SK-MEL-5 (cell line): Measurements from ENCODE around the gene OTOS. TPM values are rescaled to one million over a fixed set of nuclear protein-coding genes. Genes with fewer than 3 reads are reported as not detected.

ENCODE experiments used
- DNase-seq: peaks from one replicate; pipeline ENCODE4 v3.0.0-alpha.2; 2016; ENCODE audit warnings: low read depth, low spot score
- in situ Hi-C: cut with HindIII; loops from 2 replicates; pipeline ENCODE4 v1.10.0; 2016; ENCODE audit warnings: low sequenced_read_pairs, high pct_unique_total_duplicates, low pct_unique_long_range_greater_than_20kb
- total RNA-seq: library from RNA; depleted of rRNA; stranded (reverse); fragments of >200 nt; shearing (Covaris generic); gene quantifications from 2 replicates; pipeline ENCODE4 v1.2.3, GENCODE V29; 2014

OTOS gene
- total RNA-seq, 1 experiment from 2014 or later: not detected

- in situ Hi-C loops: no loop called here
- DNase-seq: peak; percentile 73
These were observed 8.4 kb downstream of the OTOS start for GRCh38 chr2:240131941-240132650.

DNA sequence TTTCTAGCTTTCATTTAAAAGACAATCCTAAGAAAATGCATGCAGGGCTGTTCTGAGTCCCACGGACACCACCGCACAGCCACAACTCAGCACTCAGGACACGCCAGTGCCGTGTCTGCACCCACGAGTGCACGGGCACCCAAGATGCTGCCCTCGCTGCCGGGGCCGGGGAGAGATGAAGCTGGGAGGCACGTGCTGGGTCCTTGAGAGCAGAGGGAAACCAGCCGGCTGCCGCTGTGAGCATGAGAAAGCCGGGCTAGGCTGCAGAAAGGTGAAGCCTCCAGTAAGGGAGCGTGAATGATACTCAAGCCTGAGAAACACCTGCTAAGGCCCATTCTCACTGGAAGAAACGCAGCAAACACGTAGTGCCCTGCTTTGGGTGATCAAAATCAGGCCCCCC is 9.2 kb downstream of the OTOS start:
- no peak for DNase-seq
- in situ Hi-C loops: no loop called here

DNA sequence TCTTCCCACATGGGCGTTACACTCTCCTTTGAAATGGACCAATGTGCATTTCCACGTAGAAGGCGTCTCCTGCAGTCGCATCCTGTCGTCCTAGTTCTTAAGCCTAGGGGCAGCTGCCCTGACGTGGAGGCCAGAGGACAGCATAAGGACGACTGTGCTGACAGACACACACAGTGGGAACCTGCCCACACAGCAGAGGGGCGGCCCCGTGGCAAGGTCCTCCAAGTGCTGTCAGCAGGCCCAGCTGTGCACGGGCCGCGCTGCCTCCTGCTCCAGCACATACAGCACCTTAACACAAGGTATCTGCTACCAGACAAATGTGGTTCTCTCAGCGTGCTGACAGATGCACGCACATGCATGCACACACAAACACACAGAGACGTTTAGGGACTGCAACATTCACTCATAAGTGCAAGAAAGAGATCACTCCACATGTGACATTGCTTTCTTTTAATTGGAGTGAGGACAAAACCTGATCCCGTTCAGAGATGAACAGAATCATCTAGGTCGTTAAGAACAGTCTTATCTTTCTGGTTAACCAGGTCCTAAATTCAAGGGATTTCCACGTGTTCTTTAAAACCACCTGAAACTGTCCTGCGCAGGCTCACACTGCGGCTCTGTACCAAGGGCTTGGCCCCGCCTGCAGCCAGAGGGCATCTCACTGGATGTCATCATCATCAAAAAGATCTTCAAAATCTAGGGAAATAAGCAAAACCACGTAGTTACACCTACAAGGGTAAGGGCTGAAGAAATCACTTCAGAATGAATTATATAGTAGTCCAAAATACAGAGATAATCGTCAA is 9.9 kb downstream of the OTOS start:
- in situ Hi-C loops: no loop called here
- no peak for DNase-seq

GRCh38 chr2:240129731-240130392 is 10.6 kb downstream of the OTOS start:
- in situ Hi-C loops: no loop called here
- DNase-seq: no peak

GRCh38 chr2:240129311-240129710 is 11.1 kb downstream of the OTOS start:
- in situ Hi-C loops: no loop called here
- DNase-seq: no peak

GRCh38 chr2:240128608-240129145 is 11.8 kb downstream of the OTOS start:
- in situ Hi-C loops: no loop called here

GRCh38 chr2:240127911-240128607 is 12.4 kb downstream of the OTOS start:
- in situ Hi-C loops: no loop called here
- no peak for DNase-seq

More at GRCh38 chr2:240128608-240129145, 11.8 kb downstream of the OTOS start:
- DNase-seq: no peak

- DNase-seq: no peak
- in situ Hi-C loops: no loop called here
These were observed 13.2 kb downstream of the OTOS start for GRCh38 chr2:240127191-240127750.

- no peak for DNase-seq
- in situ Hi-C loops: no loop called here
These were observed 13.7 kb downstream of the OTOS start for GRCh38 chr2:240126731-240127130.

- in situ Hi-C loops: no loop called here
- DNase-seq: no peak
These were observed 14.7 kb downstream of the OTOS start for GRCh38 chr2:240125742-240126141.

GRCh38 chr2:240124651-240125030 is 15.8 kb downstream of the OTOS start:
- in situ Hi-C loops: no loop called here
- DNase-seq: no peak

- no peak for DNase-seq
- in situ Hi-C loops: no loop called here
These were observed 16.4 kb downstream of the OTOS start for GRCh38 chr2:240123821-240124650.

DNA sequence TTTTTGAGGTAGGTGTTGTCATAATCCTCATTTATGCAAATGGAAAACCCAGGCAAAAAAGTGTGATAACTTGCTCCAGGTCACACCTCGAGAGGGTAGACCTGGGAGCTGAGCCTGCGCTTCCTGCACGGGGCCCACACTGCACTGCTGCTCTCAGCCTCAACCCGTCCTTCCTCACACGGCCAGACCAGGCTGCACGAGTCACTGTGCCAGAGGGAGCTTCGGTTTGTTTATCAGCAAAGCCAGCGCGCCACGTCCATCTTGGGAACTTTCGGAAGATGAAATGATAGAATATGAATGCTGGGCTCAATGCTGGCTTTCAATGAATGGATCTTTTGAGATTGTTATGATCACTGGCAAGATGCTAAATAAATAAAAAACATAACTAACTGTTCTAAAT is 18.8 kb downstream of the OTOS start:
- in situ Hi-C loops: no loop called here
- DNase-seq: no peak

GRCh38 chr2:240121190-240121589 is 19.3 kb downstream of the OTOS start:
- in situ Hi-C loops: no loop called here

DNA sequence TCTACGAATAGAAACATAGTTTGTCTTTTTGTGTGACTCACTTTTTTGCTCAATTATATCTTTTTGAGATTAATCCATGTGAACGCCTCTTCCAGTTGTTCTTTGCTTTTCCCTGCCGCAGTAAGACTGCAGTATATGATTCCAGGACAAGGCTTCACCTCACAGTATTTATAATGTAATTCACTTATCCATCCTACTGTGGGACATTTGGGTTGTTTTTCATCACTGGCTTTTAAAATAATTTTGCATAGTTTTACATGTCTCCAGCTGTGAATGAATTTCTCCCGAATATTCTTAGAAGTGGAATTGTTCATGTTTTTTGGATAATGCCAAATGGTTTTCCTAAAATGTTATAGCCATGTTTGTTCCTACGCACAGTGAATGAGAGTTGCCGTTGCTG is 26.2 kb downstream of the OTOS start:
- in situ Hi-C loops: no loop called here
- no peak for DNase-seq

More at GRCh38 chr2:240121190-240121589, 19.3 kb downstream of the OTOS start:
- DNase-seq: no peak

GRCh38 chr2:240112914-240113690 is 27.4 kb downstream of the OTOS start:
- in situ Hi-C loops: no loop called here
- no peak for DNase-seq
